ENCODE measurements around the gene LSG1.
"Not testable (repeated sequence)": the region's sequence is repeated elsewhere in the genome, so short reads cannot be mapped to it uniquely, and the experiment has no call there.

LSG1 gene

GRCh38 chr3:194654443-194654842 is 17.5 kb downstream of the LSG1 start:
- no peak for DNase-seq

- no peak for DNase-seq
Observed at GRCh38 chr3:194647747-194648146, 24.2 kb downstream of the LSG1 start.

- no peak for DNase-seq
Observed at GRCh38 chr3:194642769-194643168, 29.2 kb downstream of the LSG1 start.

GRCh38 chr3:194640829-194641228 is 31.2 kb downstream of the LSG1 start:
- DNase-seq, result peak; percentile 6

GRCh38 chr3:194638991-194639605 is 32.9 kb downstream of the LSG1 start:
- DNase-seq, result no peak

GRCh38 chr3:194637541-194638400 is 34.2 kb downstream of the LSG1 start:
- no peak for DNase-seq

GRCh38 chr3:194637066-194637465 is 34.9 kb downstream of the LSG1 start:
- DNase-seq, result no peak

GRCh38 chr3:194633349-194634004 is 38.5 kb downstream of the LSG1 start, which contains the start of gene TMEM44:
Gene TMEM44, minus strand, starts transcription at chr3:194633419. Its CDS starts 204 bp downstream, at chr3:194633215.
- peak; percentile 54 for DNase-seq

- DNase-seq, result no peak
Observed at GRCh38 chr3:194632809-194633348, 39.1 kb downstream of the LSG1 start.

- no peak for DNase-seq
Observed at GRCh38 chr3:194632226-194632808, 39.7 kb downstream of the LSG1 start.

- DNase-seq, result no peak
Observed at GRCh38 chr3:194631696-194632095, 40.3 kb downstream of the LSG1 start.

- not testable (repeated sequence) for DNase-seq
Observed at GRCh38 chr3:194630681-194631080, 41.3 kb downstream of the LSG1 start.

GRCh38 chr3:194624956-194625355 is 47.0 kb downstream of the LSG1 start:
- DNase-seq, result no peak

- no peak for DNase-seq
Observed at GRCh38 chr3:194623449-194624290, 48.3 kb downstream of the LSG1 start.

GRCh38 chr3:194622621-194623340 is 49.2 kb downstream of the LSG1 start:
- no peak for DNase-seq

GRCh38 chr3:194621947-194622346 is 50.0 kb downstream of the LSG1 start:
- no peak for DNase-seq

- no peak for DNase-seq
Observed at GRCh38 chr3:194620196-194620595, 51.8 kb downstream of the LSG1 start.

- DNase-seq, result no peak
Observed at GRCh38 chr3:194619741-194620140, 52.2 kb downstream of the LSG1 start.

GRCh38 chr3:194618858-194619608 is 53.0 kb downstream of the LSG1 start:
- DNase-seq, result no peak

- no peak for DNase-seq
Observed at GRCh38 chr3:194617827-194618226, 54.2 kb downstream of the LSG1 start.
